Endodermal cell (in vitro differentiated cells): Measurements from ENCODE around the gene UGP2. TPM values are rescaled to one million over a fixed set of nuclear protein-coding genes. Genes with fewer than 3 reads are reported as not detected.

Source experiments
- DNase-seq: peaks from one replicate; pipeline ENCODE4 v3.0.0-alpha.2; 2017
- H3K27ac ChIP-seq: 2 replicates; pipeline ENCODE4 v1.5.1; 2013; ENCODE audit warnings: mild to moderate bottlenecking, low read depth, low read length, moderate library complexity
- H3K27me3 ChIP-seq: 2 replicates; pipeline ENCODE4 v1.6.1; 2013; ENCODE audit warnings: mild to moderate bottlenecking, low read length, moderate library complexity; ENCODE audit not compliant: insufficient read depth, control insufficient read depth, poor library complexity, severe bottlenecking
- H3K36me3 ChIP-seq: 2 replicates; pipeline ENCODE4 v1.7.0; 2013; ENCODE audit warnings: mild to moderate bottlenecking, low read length, moderate library complexity; ENCODE audit not compliant: control insufficient read depth, insufficient read depth
- H3K4me1 ChIP-seq: one replicate; pipeline ENCODE4 v1.7.0; 2013; ENCODE audit warnings: low read length; ENCODE audit not compliant: control insufficient read depth, insufficient read depth
- H3K4me3 ChIP-seq: 2 replicates; pipeline ENCODE4 v1.5.1; 2013; ENCODE audit warnings: mild to moderate bottlenecking, low read length, moderate library complexity
- H3K9ac ChIP-seq: 2 replicates; pipeline ENCODE4 v1.6.1; 2013; ENCODE audit warnings: mild to moderate bottlenecking, low read length, moderate library complexity; ENCODE audit not compliant: poor library complexity, severe bottlenecking; ENCODE audit errors: extremely low read depth
- H3K9me3 ChIP-seq: 2 replicates; pipeline ENCODE4 v1.6.1; 2013; ENCODE audit warnings: mild to moderate bottlenecking, low read length, moderate library complexity; ENCODE audit not compliant: control insufficient read depth
- H3K27ac Mint-ChIP-seq: 2 replicates; pipeline ENCODE4 v1.8.0; 2020; ENCODE audit warnings: mixed read lengths
- H3K27me3 Mint-ChIP-seq: 2 replicates; pipeline ENCODE4 v1.8.0; 2021; ENCODE audit warnings: mild to moderate bottlenecking, mixed read lengths; ENCODE audit not compliant: insufficient read depth
- H3K36me3 Mint-ChIP-seq: 2 replicates; pipeline ENCODE4 v1.8.0; 2020; ENCODE audit warnings: low read depth, mixed read lengths
- H3K4me1 Mint-ChIP-seq: 2 replicates; pipeline ENCODE4 v1.8.0; 2020; ENCODE audit warnings: mixed read lengths
- H3K4me3 Mint-ChIP-seq: 2 replicates; pipeline ENCODE4 v1.8.0; 2020; ENCODE audit warnings: mild to moderate bottlenecking, moderate library complexity, mixed read lengths
- H3K9me3 Mint-ChIP-seq: 2 replicates; pipeline ENCODE4 v1.8.0; 2020; ENCODE audit warnings: mild to moderate bottlenecking, mixed read lengths
- whole genome bisulfite sequencing, 2 experiments: methylation state at CpG; one replicate each; pipeline versions ENCODE4 v1.1.5 to v1.1.7; 2013; ENCODE audit warnings: missing lambda C conversion rate in 2 of 2, mixed read lengths in 1 of 2; ENCODE audit not compliant: insufficient coverage in 1 of 2, insufficient read length in 1 of 2; 5-methylcytosine and 5-hydroxymethylcytosine counted together
- total RNA-seq, 2 donors: library from RNA; stranded (reverse); fragmentation: NEBNext Ultra II Directional in 1 of 2; extraction: Animal tissue kit (Norgen Biotek cat#: 25700) in 1 of 2; gene quantifications; 2 replicates in 1 of 2; 3 replicates in 1 of 2; pipeline ENCODE4 v1.2.1, GENCODE V29; 2021
- TF ChIP-seq, protein P1 (sequence below): fragments of 200-600 bp; sonication (generic); conservative IDR thresholded peaks from 2 replicates; pipeline ENCODE4 v1.5.0; 2021; ENCODE audit warnings: antibody characterized with exemption, mild to moderate bottlenecking

UGP2 gene
- total RNA-seq, 2 donors from 2014 or later, result 104 to 136 TPM

DNA sequence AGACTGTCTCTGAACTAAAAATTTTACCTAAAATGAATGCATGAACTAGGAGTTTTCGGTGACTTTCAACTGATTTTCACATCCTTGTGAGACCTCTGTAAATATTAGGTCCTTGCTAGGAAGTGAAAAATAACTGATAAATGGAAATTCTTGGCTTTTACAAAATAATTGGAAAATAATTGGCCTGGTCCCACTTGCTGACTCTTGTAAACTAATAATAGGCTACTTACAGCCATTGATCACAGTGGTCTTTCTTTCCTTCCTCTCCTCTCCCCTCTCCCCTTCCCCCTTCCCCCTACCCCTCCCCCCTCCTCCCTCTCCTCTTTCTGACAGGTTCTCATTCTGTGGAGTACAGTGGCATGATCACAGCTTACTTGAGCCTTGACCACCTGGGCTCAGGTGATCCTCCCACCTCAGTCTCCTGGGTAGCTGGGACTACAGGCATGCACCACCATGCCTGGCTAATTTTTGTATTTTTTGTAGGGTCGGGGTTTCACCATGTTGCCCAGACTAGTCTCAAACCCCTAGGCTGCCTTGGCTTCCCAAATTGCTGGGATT, 38.3 kb downstream of the UGP2 start:
- peak; percentile 64 for DNase-seq
- H3K36me3 Mint-ChIP-seq, result peaks cover 57% of the 10 kb centered on the region
- WGBS, 2 experiments, result 83 to 100% methylated on average over 1 to 2 of the region's 2 CpGs
- H3K27me3 ChIP-seq, result no peaks in the 10 kb centered on the region
- H3K4me3 ChIP-seq, result no peak overlapping the region
- TF ChIP-seq, protein P1, sequence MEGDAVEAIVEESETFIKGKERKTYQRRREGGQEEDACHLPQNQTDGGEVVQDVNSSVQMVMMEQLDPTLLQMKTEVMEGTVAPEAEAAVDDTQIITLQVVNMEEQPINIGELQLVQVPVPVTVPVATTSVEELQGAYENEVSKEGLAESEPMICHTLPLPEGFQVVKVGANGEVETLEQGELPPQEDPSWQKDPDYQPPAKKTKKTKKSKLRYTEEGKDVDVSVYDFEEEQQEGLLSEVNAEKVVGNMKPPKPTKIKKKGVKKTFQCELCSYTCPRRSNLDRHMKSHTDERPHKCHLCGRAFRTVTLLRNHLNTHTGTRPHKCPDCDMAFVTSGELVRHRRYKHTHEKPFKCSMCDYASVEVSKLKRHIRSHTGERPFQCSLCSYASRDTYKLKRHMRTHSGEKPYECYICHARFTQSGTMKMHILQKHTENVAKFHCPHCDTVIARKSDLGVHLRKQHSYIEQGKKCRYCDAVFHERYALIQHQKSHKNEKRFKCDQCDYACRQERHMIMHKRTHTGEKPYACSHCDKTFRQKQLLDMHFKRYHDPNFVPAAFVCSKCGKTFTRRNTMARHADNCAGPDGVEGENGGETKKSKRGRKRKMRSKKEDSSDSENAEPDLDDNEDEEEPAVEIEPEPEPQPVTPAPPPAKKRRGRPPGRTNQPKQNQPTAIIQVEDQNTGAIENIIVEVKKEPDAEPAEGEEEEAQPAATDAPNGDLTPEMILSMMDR, result no peak
- peaks cover 31% of the 10 kb centered on the region for H3K4me1 Mint-ChIP-seq
- H3K4me1 ChIP-seq, result peaks cover 3% of the 10 kb centered on the region
- H3K27ac ChIP-seq, result no peak overlapping the region
- H3K4me3 Mint-ChIP-seq, result no peak overlapping the region
- H3K27me3 Mint-ChIP-seq, result no peaks in the 10 kb centered on the region
- no peaks in the 10 kb centered on the region for H3K9me3 ChIP-seq
- H3K9ac ChIP-seq, result no peak overlapping the region
- peaks cover 54% of the 10 kb centered on the region for H3K36me3 ChIP-seq
- peak overlapping the region; percentile 40 for H3K27ac Mint-ChIP-seq
- no peaks in the 10 kb centered on the region for H3K9me3 Mint-ChIP-seq

DNA sequence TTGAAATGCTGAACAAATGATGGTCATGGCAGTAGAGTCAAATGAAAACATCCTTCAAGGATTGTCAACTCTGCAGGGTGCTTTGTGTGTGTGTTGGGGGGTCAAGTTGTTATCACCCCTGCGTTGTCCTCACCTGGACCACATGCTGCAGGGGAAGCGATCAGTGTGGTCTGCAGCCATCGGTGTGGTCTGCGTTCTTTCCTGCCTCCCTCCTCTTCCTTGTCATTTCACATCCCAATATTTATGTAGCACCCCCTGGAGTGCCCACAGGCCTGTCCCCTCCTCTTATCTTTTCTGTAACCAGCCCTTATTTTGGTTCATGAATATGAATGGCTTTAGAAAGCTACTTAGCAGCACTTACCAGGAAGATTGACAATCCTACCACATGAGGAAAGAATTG, 38.9 kb downstream of the UGP2 start:
- TF ChIP-seq, protein P1, result no peak
- Mint-ChIP-seq H3K36me3 (peaks cover 58% of the 10 kb centered on the region), H3K4me1 (peaks cover 31% of the 10 kb centered on the region), H3K27me3 (no peaks in the 10 kb centered on the region), H3K9me3 (no peaks in the 10 kb centered on the region), H3K4me3 (no peak overlapping the region), H3K27ac (peak overlapping the region; percentile 48)
- Histone ChIP-seq H3K27me3 (no peaks in the 10 kb centered on the region), H3K27ac (no peak overlapping the region), H3K4me3 (no peak overlapping the region), H3K4me1 (peaks cover 3% of the 10 kb centered on the region), H3K9me3 (no peaks in the 10 kb centered on the region), H3K9ac (no peak overlapping the region), H3K36me3 (peaks cover 55% of the 10 kb centered on the region)
- peak; percentile 65 for DNase-seq
- WGBS, 2 experiments, result 48 to 50% methylated on average over 2 to 4 of the region's 4 CpGs

DNA sequence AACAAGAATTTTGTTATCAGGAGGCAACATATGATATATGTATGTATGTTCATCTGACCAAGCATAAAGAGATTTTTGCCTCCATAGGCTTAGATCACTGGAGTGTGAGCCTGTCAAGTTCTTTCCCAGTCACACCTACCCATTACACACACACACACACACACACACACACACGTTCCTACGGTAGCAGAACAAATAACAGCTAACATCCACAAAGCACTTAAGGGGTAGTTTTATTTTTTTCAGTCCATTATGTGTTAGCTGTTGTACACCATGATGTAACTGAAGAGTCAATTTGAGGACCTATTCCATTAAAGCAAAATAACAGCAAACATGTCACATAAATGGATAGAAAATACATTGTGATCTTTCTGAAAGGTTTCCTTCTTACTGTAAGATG, 39.5 kb downstream of the UGP2 start:
- 100% methylated on average over 1 of the region's 2 CpGs; no CpG with 5 or more reads in 1 of the 2 experiments for WGBS, 2 experiments
- H3K4me3 ChIP-seq, result no peak overlapping the region
- H3K9ac ChIP-seq, result no peak overlapping the region
- no peaks in the 10 kb centered on the region for H3K9me3 Mint-ChIP-seq
- H3K4me3 Mint-ChIP-seq, result no peak overlapping the region
- peaks cover 3% of the 10 kb centered on the region for H3K4me1 ChIP-seq
- H3K27me3 ChIP-seq, result no peaks in the 10 kb centered on the region
- H3K27me3 Mint-ChIP-seq, result no peaks in the 10 kb centered on the region
- TF ChIP-seq, protein P1, result no peak
- H3K36me3 ChIP-seq, result peaks cover 61% of the 10 kb centered on the region
- no peak overlapping the region for H3K27ac Mint-ChIP-seq
- H3K9me3 ChIP-seq, result no peaks in the 10 kb centered on the region
- no peak for DNase-seq
- no peak overlapping the region for H3K27ac ChIP-seq
- H3K36me3 Mint-ChIP-seq, result peaks cover 59% of the 10 kb centered on the region
- H3K4me1 Mint-ChIP-seq, result peaks cover 31% of the 10 kb centered on the region
